ENCODE measurements around the gene PLAAT3. TPM values are rescaled to one million over a fixed set of nuclear protein-coding genes. Genes with fewer than 3 reads are reported as not detected.
"Not testable (repeated sequence)": the region's sequence is repeated elsewhere in the genome, so short reads cannot be mapped to it uniquely, and the experiment has no call there.

Gene PLAAT3
- total RNA-seq, 2 donors from 2014 or later: 2.5 to 3.3 TPM

DNA sequence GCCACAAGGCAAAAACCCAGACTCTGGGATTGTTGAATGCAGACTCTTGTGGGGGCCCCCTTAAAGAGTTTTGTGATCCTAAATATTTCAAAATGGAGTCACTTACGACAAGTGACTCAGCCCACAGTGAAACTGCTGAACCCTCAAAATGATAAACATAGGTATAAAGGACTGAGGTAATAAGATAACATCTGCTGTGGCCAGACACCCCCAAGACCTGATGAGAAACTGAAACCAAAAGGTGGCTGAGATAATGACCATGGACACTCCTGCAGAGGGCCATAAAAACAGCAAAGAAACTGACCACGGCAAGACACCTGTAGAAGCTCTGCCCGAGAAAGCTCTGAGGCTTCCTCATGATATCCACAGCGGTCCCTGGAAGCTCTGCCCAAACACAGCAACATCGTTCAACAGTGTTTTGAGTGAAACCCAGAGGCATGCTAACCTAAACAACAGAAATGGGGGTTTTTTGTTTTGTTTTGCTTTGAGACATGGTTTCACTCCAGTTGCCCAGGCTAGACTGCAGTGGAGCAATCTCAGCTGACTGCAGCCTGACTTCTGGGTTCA, 79.3 kb downstream of the PLAAT3 start:
- Mint-ChIP-seq H3K27ac (peak overlapping the region; percentile 95), H3K36me3 (ENCODE audit: low read depth) (peaks cover 2% of the 10 kb centered on the region), H3K4me1 (peaks cover 58% of the 10 kb centered on the region), H3K27me3 (no peaks in the 10 kb centered on the region), H3K4me3 (peak overlapping the region; percentile 93)
- DNase-seq: no peak
- ATAC-seq: peak; percentile 44
- no peaks in the 10 kb centered on the region for H3K9me3 ChIP-seq (ENCODE audit: control insufficient read depth, low read length, poor library complexity, severe bottlenecking)

DNA sequence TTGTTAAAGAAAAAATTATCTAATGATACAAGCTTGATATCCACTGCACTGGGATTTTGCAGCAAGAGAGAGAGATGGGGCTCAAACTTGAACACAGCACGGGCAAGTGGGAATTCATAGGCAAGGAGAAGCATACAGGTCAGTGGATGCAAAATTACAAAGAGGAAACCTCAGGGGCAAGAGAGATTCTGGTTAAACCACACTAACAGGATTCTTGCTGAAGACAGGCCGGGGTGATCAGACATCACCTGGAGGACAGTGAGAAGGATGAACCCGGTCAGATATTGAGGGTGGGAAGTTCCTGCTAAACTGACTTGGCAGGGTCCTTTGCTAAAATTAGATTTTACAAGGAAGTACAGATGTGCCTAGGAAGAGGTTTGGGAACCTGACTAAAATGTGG, 80.2 kb downstream of the PLAAT3 start:
- H3K9me3 ChIP-seq (ENCODE audit: control insufficient read depth, low read length, poor library complexity, severe bottlenecking): no peaks in the 10 kb centered on the region
- peaks cover 60% of the 10 kb centered on the region for H3K4me1 Mint-ChIP-seq
- H3K4me3 Mint-ChIP-seq: peak overlapping the region; percentile 53
- DNase-seq (no peak), ATAC-seq (no peak)
- peak overlapping the region; percentile 95 for H3K27ac Mint-ChIP-seq
- H3K27me3 Mint-ChIP-seq: no peaks in the 10 kb centered on the region
- no peaks in the 10 kb centered on the region for H3K36me3 Mint-ChIP-seq (ENCODE audit: low read depth)

DNA sequence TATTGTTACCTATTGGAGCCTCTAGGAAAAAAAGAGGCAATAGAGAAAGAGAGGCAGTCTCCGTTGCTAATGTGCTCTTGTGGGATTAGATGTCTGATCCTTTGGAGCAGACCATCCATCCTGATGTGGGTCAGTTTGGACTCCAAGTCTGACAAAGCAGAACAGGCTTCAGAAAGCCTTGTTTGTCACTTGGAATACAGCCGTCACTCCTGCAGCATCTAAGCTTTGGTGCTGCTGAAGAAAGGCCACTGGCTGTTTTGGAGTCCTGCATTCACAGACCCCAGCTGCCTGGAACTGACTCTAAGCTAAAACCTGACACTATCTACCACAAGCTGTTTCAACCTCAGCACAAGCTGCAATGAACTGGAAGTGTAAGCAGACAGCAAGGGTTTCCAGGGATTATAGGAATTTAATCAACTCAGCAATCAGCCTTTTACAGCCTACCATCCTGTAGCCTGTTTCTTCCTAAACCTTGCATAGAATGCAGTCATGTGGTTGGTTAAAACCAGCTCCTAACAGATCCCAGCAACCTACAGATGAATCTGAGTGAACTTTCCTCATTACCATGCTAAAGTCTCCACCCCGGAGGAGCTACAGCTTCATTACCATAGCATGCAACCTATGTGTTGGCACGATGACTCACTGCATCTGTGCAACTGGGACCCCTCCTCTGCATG, 81.3 kb downstream of the PLAAT3 start:
- no peaks in the 10 kb centered on the region for H3K36me3 Mint-ChIP-seq (ENCODE audit: low read depth)
- no peak for ATAC-seq
- peaks cover 53% of the 10 kb centered on the region for H3K4me1 Mint-ChIP-seq
- no peak for DNase-seq
- H3K4me3 Mint-ChIP-seq: peak overlapping the region; percentile 50
- H3K27me3 Mint-ChIP-seq: no peaks in the 10 kb centered on the region
- no peaks in the 10 kb centered on the region for H3K9me3 ChIP-seq (ENCODE audit: control insufficient read depth, low read length, poor library complexity, severe bottlenecking)
- H3K27ac Mint-ChIP-seq: peak overlapping the region; percentile 95

DNA sequence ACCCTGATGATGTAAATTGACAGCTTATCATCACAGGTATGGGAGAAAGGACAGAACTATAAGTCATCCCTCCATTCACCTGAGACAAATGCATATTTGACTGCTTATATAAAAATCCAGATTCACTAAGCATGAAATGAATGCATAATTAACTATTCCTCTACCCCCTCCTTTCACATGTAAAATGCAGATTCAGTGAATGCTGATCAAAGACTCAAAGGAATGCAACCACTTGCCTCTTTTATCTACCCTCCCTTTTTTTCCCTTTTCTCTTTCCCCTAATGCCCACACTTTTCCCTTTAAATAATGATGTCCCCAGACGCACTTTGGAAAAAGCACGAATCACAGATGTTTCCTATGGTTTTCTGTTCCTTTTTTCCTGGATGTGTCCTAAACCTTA, 82.1 kb downstream of the PLAAT3 start:
- peak overlapping the region; percentile 95 for H3K27ac Mint-ChIP-seq
- DNase-seq (no peak), ATAC-seq (no peak)
- no peaks in the 10 kb centered on the region for H3K9me3 ChIP-seq (ENCODE audit: control insufficient read depth, low read length, poor library complexity, severe bottlenecking)
- peak overlapping the region; percentile 75 for H3K4me3 Mint-ChIP-seq
- no peaks in the 10 kb centered on the region for H3K27me3 Mint-ChIP-seq
- H3K4me1 Mint-ChIP-seq: peaks cover 45% of the 10 kb centered on the region
- no peaks in the 10 kb centered on the region for H3K36me3 Mint-ChIP-seq (ENCODE audit: low read depth)

DNA sequence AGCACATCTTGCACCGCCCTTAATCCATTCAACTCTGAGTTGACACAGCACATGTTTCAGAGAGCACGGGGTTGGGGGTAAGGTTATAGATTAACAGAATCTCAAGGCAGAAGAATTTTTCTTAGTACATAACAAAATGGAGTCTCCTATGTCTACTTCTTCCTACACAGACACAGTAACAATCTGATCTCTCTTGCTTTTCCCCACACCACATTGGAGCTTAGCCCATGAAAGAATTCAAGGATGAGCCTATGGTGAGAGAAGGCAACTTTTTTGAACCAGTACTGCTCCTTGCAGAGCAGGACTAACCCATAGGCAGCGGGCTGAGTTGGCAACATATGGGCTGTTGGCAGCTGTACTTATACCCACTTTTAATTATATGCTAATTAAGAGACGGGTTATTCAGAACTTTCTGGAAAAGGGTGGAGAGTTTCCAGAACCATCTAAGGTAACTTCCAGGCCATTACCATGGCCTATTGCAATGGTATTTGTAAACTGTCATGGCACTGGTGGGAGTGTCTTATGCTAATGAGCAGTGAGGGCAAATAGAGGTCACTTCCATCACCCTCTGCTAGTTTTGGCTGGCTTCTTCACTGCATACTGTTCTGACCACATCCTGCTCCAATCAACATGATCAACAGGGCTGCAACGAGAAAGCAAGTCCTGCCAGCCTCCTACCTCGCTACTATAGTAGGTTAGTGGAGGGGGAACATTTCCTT, 83.0 kb downstream of the PLAAT3 start:
- H3K27me3 Mint-ChIP-seq; H3K36me3 Mint-ChIP-seq (ENCODE audit: low read depth); H3K9me3 ChIP-seq (ENCODE audit: control insufficient read depth, low read length, poor library complexity, severe bottlenecking): not testable (repeated sequence)
- Mint-ChIP-seq H3K4me3 (peak overlapping the region; percentile 75), H3K4me1 (peaks cover 40% of the 10 kb centered on the region), H3K27ac (peak overlapping the region; percentile 95)
- DNase-seq (peak in 2 of 3 donors; percentile 39 to 41), ATAC-seq (peak; percentile 97)

DNA sequence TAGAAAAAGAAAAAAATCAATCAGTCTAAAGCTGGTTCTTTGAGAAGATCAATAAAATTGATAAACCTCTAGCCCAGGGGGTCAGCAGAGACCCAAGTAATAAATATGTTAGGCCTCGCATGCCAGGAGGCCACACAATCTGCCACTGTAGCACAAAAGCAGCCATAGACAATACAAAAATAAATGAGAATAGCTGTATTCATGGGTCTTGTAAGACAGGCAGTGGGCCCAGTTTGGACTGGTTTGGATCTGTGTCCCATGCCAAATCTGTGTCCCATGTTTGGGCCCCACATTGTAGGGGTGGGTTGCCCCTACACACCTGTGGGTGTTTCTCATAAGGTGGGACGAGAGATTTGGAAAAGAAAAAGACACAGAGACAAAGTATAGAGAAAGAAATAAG, 84.2 kb downstream of the PLAAT3 start:
- H3K36me3 Mint-ChIP-seq (ENCODE audit: low read depth): no peaks in the 10 kb centered on the region
- H3K4me1 Mint-ChIP-seq: peaks cover 36% of the 10 kb centered on the region
- H3K27me3 Mint-ChIP-seq: no peaks in the 10 kb centered on the region
- DNase-seq (no peak), ATAC-seq (no peak)
- H3K9me3 ChIP-seq (ENCODE audit: control insufficient read depth, low read length, poor library complexity, severe bottlenecking): no peaks in the 10 kb centered on the region
- peak overlapping the region; percentile 87 for H3K27ac Mint-ChIP-seq
- no peak overlapping the region for H3K4me3 Mint-ChIP-seq

DNA sequence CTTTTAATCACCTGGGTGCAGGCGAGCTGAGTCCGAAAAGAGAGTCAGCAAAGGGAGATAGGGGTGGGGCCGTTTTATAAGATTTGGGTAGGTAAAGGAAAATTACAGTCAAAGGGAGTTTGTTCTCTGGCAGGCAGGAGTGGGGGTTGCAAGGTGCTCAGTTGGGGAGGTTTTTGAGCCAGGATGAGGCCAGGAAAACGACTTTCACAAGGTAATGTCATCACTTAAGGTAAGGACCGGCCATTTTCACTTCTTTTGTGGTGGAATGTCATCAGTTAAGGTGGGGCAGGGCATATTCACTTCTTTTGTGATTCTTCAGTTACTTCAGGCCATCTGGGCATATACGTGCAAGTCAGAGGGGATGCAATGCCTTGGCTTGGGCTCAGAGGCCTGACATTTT, 84.9 kb downstream of the PLAAT3 start:
- not testable (repeated sequence) for H3K9me3 ChIP-seq (ENCODE audit: control insufficient read depth, low read length, poor library complexity, severe bottlenecking); ATAC-seq; H3K36me3 Mint-ChIP-seq (ENCODE audit: low read depth); H3K4me3 Mint-ChIP-seq; H3K27me3 Mint-ChIP-seq; DNase-seq
- Mint-ChIP-seq H3K27ac (peak overlapping the region; percentile 87), H3K4me1 (peaks cover 36% of the 10 kb centered on the region)

DNA sequence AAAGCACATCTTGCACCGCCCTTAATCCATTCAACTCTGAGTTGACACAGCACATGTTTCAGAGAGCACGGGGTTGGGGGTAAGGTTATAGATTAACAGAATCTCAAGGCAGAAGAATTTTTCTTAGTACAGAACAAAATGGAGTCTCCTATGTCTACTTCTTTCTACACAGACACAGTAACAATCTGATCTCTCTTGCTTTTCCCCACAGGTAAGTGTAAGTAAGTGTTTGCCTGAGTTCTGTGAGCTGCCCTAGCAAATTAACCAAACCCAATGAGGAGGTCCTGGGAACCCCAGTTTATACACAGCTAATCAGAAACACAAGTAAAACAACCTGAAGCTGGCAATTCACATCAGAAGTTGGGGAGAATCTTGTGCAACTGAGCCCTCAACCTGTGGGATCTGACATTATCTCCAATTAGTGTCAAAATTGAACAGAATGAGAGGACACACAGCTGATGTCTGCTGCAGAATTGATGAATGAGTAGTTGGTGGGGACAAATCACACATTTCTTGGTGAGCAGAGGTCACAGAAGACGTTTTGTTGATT, 85.4 kb downstream of the PLAAT3 start:
- not testable (repeated sequence) for DNase-seq; H3K27me3 Mint-ChIP-seq; H3K36me3 Mint-ChIP-seq (ENCODE audit: low read depth); H3K4me3 Mint-ChIP-seq; H3K9me3 ChIP-seq (ENCODE audit: control insufficient read depth, low read length, poor library complexity, severe bottlenecking); ATAC-seq
- Mint-ChIP-seq H3K4me1 (peaks cover 32% of the 10 kb centered on the region), H3K27ac (peak overlapping the region; percentile 87)

DNA sequence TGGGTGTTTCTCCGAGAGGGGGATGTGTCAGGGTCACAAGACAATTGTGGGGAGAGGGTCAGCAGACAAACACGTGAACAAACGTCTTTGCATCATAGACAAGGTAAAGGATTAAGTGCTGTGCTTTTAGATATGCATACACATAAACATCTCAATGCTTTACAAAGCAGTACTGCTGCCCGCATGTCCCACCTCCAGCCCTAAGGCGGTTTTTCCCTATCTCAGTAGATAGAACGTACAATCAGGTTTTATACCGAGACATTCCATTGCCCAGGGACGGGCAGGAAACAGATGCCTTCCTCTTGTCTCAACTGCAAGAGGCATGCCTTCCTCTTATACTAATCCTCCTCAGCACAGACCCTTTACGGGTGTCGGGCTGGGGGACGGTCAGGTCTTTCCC, 86.1 kb downstream of the PLAAT3 start:
- Mint-ChIP-seq H3K4me1 (peaks cover 25% of the 10 kb centered on the region), H3K27ac (peak overlapping the region; percentile 14)
- not testable (repeated sequence) for H3K9me3 ChIP-seq (ENCODE audit: control insufficient read depth, low read length, poor library complexity, severe bottlenecking); H3K4me3 Mint-ChIP-seq; H3K27me3 Mint-ChIP-seq; H3K36me3 Mint-ChIP-seq (ENCODE audit: low read depth); ATAC-seq; DNase-seq

DNA sequence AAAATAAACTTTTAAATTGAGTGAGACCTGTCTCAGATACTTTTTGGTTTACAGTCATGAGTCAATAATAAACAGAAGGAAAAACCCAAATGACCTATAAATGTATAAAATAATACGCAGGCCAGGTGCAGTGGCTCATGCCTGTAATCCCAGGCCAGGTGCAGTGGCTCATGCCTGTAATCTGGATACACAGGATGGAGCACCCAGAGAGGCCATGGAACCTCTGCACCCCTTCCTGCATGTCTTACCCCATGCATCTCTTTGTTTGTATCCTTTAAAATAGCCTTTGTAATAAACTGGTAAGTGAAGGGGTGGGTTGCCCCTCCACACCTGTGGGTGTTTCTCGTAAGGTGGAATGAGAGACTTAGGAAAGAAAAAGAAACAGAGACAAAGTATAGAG, 86.6 kb downstream of the PLAAT3 start:
- DNase-seq: no peak
- H3K9me3 ChIP-seq (ENCODE audit: control insufficient read depth, low read length, poor library complexity, severe bottlenecking): no peaks in the 10 kb centered on the region
- peaks cover 24% of the 10 kb centered on the region for H3K4me1 Mint-ChIP-seq
- peak overlapping the region; percentile 14 for H3K27ac Mint-ChIP-seq
- H3K36me3 Mint-ChIP-seq (ENCODE audit: low read depth): no peaks in the 10 kb centered on the region
- no peak for ATAC-seq
- no peaks in the 10 kb centered on the region for H3K27me3 Mint-ChIP-seq
- H3K4me3 Mint-ChIP-seq: no peak overlapping the region

Other genes with a start within 250 kb of the PLAAT3 start
- not detected for gene SLC22A9, start 244.6 kb downstream of the PLAAT3 start, total RNA-seq
- gene PLAAT5, start 123.3 kb downstream of the PLAAT3 start, total RNA-seq: under 1 TPM in 1 of 2 donors, not detected in 1; 0.60 TPM
- 1 to 10 TPM in 1 of 2 donors, under 1 TPM in 1; 0.72 to 9.7 TPM for gene LGALS12, start 108.3 kb downstream of the PLAAT3 start, total RNA-seq
- gene PLAAT4, start 77.6 kb downstream of the PLAAT3 start, total RNA-seq: 100 to 1,000 TPM in 1 of 2 donors, 10 to 100 TPM in 1; 80.8 to 110 TPM
- gene PLAAT2, start 51.1 kb downstream of the PLAAT3 start, total RNA-seq: under 1 TPM in 1 of 2 donors, not detected in 1; 0.63 TPM
- 10 to 100 TPM; 30.7 to 32.8 TPM for gene ATL3, start 56.9 kb upstream of the PLAAT3 start, total RNA-seq
- 10 to 100 TPM; 29.1 to 36.9 TPM for gene RTN3, start 67.1 kb upstream of the PLAAT3 start, total RNA-seq
- gene ZFTA, start 154.3 kb upstream of the PLAAT3 start, total RNA-seq: 1 to 10 TPM; 1.1 to 1.9 TPM
- 1 to 10 TPM; 8.5 to 9.4 TPM for gene SPINDOC, start 199.0 kb upstream of the PLAAT3 start, total RNA-seq
- 10 to 100 TPM; 44.6 to 53.5 TPM for gene MARK2, start 224.7 kb upstream of the PLAAT3 start, total RNA-seq

Data from T-helper 17 cell (primary cell).